Activated CD4-positive, alpha-beta T cell treated with anti-CD3 and anti-CD28 coated beads for 24 hours (primary cell): Measurements from ENCODE around the gene SLC1A1.
"Not testable (repeated sequence)": the region's sequence is repeated elsewhere in the genome, so short reads cannot be mapped to it uniquely, and the experiment has no call there.

Source experiments
- DNase-seq, 2 donors: peaks; one replicate each; pipeline ENCODE4 v3.0.0-alpha.2; 2020; ENCODE audit warnings: low read depth in 2 of 2

SLC1A1 gene

DNA sequence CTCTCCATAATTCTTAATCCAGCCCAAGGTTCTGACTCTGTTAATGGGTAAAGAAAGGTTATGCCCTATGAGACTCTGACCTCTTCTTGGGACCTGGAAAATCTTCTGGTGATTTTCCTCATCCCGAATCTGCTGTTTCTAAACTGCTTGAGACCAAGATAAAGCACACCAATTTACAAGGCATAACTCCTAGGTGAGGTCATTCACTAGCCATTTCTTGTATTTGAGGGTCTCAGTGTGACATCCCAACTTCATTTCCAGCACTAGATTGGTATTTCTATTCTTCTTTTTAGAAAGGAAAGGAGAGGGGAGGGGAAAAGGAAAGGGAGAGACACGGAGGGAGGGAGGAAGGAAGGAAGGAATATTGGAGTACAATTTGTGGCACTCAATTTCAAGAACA is 51.6 kb downstream of the SLC1A1 start:
- no peak for DNase-seq

DNA sequence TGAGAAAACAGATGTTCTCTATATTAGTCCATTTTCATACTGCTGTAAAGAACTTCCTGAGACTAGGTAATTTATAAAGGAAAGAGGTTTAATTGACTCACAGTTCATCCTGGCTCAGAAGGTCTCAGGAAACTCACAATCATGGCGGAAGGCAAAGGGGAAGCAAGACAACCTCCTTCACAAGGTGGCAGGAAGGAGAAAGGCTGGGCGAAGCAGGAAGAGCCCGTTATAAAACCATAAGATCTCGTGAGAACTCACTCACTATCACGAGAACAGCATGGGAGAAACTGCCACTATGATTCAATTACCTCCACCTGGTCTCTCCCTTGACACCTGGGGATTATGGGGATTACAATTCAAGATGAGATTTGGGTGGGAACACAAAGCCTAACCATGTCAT is 54.4 kb downstream of the SLC1A1 start:
- not testable (repeated sequence) for DNase-seq

DNA sequence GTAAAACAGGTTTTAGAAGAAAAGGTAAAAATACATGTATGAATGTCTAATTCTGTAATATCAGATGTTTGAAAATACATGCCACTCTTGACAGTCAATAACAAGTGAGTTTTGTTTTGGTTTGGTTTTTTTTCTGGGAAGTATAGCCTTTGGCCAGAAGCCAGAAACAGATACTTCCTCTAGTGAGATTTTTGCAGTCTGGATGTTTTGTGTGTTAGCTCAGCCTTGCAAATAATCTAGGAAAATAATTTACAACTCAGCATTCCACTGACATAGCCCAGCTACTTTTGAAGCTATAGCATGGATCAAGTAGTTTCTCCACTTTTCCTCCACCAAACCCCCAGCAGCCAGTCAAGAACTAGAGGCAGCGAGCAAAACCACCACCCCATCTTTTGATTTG is 56.7 kb downstream of the SLC1A1 start:
- no peak for DNase-seq

DNA sequence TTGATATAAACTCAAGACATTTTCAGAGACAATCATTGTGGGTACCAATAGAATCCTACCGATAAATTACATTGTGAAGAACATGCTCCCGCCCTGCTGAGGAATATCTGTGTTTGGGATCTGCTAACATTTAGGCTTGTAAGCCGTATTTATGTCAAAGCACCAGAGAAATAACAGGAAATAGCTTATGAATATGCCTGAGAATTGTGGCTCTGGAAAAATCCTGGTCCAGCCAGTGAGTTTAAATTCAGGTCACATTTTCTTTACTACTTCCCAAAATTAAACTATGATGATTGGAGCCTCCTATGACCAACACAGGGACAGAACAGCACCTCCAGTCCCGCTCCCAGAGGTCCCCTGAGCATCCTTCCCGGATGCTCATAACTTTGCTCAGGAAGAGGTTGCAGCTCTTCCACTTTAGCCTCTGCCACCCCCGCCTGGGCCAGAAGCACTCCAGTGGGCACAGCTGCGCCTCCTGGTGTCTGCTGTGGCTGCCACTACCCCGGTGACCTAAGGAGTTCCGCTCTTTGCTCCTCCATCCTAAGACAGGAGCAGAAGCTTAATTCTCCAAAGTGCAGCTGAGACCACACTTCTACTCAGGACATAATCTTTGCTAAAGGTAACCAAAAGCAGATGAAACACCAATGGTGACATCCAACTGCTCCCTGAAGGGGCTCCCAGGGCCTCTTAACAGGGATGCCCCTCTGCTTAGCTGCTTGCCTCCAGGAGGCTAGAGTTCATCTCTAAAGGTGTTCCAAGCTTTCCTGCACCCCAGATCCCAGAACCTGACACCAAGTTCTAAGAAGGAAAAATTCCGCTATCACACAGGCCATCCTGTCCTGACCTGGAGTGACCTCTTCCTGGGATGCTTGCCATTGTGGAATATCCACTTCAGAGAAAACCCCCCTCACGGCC is 58.8 kb downstream of the SLC1A1 start:
- no peak for DNase-seq

DNA sequence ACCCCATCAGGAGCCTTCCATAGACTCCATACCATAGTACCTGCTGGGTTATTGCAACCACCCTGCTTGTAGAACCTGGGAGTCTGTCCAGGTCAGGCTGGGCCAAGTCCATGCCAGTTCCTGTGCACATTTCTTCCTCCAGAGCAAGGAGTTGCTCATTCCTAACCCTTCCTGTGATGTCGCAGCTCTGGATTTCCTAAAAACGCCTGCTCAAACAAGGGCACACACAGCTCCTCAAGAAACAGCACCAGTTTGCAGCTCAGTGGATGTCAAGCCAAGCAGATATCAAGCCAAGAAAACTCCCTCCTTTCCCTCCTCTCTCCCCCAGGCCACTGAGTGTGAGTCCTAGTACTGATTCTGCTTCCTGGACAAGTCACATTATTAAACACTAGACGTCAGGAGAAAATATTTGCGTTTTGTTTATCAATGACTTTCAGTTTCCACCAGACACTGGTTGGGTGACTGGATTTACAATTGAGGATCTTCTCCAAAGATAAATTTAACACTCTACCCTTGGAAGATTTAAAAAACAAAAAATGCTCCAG is 59.6 kb downstream of the SLC1A1 start:
- DNase-seq: no peak

DNA sequence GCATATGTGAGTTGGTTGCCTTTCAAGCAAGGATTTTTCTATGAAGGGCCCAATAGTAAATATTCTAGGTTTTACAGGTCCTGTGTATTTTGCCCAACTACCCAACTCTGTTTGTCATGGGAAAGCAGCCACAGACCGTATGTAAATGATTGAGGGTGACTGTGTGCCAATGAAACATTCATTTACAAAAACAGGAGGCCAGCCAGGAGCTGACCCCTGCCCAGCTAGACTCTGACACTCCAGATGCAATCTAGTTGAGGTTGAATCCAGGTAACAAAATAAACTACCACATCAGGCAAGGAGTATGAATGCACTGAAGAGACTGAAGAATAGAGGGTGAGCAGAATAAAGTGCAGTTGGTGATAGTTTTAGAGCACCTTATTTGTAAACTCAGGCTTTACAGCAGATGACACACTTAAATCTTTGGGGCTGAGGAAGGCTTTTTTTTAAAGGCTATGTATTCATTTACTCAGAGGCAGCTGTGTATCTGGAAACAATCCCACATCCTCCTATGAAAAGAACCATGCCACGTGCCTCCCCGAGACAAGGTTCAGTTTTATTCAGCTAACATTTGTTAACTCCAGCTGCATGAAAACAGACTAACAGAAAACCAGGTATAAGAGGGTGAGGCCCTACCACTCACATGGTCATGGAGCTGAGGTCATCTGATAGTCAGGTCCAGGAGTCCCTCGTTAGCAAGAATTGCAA is 60.7 kb downstream of the SLC1A1 start:
- no peak for DNase-seq

DNA sequence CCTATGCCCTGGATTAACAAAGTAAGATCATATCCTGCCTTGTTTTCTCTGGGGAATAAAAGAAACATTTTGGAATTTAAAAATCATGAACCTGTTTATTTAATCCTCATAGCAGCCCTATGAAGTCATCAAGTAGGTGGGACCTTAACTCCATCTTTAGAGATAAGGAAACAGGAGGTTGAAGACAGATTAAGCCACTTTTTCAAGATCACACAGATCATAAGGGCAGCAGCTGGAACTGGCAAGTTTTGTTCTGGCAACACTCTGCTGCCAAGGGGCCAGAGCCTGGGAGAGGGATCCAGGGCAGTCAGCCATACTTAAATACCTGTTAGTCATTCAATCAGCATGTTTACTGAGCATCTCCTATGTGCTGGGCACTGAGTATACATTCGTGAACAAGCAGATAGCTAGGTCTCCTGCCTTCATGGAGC is 63.7 kb downstream of the SLC1A1 start:
- no peak for DNase-seq

DNA sequence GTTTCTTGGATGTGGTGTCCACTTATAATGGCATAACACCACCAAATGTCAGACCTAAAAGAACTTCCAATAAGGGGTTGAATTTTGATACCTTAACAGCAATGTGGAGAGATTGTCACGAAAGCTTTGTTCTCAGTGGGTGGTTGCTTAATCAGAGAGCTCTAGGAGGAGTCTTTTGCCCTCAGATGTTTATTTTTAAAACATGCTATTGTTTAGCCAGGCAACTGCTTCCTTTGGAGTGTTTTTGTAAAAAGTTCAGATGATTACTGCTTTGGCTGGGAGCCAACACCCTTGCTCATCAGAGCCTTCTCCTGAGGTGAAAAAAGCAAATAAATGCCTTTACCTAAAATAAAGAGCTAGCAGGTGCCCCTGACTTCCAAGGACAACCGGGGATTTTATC is 65.0 kb downstream of the SLC1A1 start:
- no peak for DNase-seq

DNA sequence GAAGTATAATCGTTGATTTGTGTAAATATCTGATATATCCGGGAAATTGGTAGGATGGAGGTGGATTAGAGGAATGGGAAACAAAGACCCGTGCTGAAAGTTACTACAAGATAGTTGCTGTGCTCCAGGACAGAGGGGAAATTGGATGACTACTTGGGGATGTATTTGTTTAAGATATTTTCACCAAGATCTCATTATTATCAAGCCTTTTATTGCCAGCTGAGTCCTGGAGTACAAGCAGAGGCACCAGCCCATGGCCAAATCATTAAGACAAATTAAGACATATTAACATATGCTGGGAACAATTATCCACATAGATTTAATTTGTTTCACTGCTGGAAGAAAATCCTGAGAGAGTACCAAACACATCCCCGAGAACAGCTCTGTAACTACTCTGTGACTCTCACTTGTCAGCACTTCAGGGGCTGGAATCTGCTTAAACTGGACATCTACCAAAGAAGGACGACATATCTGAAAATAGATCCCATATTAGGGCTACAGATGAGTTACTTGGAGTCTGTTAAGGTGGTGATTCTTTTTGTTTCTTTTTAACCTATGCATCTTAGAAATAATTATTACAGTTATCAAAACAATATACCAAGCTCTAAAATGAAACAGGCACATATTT is 68.2 kb downstream of the SLC1A1 start:
- no peak for DNase-seq

DNA sequence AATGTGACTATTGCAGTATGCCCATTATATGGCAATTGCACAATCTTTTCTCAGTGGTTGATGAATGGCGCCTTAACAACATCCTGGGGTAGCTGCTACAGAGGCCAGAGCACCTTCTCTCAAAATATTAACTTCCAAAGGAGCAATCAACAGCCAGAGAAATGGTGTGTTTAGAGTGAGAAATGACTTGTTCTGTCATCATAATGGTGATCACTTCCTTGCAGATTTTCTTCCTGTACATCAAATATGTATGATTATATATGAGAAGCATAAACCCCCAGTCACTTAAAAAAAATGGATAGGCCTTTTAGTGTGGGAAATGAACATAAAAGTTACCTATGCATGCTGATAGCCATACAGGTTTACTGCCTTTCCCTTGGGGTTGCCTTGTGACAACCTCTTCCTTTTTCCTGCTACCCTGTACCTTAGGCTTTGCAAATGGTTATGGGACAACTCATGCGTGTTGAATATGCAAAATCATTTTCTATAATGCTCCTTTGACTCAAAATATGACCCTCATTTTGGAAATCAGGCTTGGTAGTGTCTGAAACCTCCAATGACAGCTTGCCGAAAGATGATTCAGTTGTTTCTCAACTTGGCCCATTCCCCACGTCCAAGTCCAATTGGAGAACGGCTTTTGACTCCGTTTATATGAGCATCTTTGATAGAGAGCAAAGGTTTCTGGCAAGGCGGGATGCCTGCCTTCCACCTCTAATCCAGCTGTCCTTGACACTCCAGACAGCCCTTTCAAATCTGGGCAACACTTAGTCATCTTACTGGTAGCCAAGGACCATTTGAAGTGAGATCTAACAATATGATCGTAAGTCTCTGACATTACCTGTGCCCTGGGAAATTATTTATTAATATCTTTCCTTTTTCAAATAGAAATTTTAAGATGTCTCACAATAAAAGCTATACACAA is 69.3 kb downstream of the SLC1A1 start:
- no peak for DNase-seq

DNA sequence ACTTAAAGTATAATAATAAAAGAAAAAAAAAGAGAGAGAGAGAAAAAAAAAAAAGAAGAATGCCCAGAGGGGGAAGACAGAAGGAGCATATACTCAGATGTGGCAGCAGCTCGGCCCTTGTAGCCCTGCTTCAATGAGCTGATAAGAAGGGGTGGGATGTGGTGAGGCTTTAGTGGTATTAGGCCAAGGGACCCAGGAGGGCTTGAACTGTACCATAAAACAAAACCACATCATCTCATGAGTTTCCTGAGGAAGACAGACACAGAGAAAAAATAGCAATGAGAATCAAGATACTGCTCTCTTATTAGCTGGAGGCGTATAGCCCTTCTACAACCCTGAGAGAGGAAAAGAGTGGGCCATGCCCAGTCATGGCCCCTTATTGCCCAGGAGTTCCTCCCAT is 72.8 kb downstream of the SLC1A1 start:
- DNase-seq: no peak

DNA sequence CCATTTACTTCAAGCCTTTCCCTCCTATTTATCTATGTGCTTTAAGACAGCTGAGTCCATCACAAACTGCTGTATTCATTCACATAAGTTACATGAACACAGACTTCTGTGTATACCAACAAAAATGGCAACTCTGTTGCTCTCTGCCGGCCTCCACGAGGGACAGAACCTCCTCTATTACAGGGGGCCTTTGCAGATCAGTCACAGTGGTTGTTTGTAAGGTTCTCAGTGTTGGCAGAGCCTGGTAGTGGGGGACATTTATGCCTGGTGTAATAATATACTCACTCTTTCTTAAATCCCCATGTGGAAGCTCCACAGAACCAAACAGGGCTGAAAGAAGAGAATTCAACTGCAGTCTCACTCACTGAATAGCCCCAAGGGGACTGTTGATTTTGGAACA is 76.5 kb downstream of the SLC1A1 start:
- DNase-seq: no peak

DNA sequence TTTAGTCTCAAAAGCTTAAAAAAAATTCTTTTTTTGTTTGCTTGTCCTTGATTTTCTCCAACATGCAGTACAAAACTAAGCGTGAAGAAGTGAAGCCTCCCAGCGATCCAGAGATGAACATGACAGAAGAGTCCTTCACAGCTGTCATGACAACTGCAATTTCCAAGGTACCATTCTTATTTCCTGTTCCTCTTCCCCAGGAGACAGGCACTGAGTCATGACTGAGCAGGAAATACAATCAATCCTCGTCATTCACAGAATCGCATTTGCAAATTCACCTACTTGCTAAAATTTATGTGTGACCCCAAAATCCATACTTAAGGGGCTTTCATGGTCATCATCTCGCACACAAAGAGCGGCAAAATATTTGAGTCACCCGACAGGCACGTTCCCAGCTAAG is 77.3 kb downstream of the SLC1A1 start:
- DNase-seq: no peak

DNA sequence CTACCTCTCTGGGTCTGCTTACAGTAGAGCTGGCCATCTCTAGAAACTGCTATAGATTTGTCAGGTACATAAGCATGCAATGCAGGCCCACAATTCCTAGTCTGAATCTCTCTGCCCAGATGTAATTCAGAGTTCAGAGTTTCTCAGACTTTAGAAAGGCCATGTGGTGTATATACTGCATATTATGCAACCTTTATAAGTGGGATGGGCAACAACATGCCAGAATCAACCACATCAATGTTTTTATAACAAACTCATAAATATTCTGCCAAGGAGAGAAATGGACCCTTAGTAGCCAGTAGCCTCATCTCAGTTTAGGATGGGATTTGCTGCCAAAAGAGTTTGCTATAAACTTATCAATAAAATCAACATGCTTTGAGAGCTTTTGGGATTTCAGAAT is 78.8 kb downstream of the SLC1A1 start:
- DNase-seq: no peak

DNA sequence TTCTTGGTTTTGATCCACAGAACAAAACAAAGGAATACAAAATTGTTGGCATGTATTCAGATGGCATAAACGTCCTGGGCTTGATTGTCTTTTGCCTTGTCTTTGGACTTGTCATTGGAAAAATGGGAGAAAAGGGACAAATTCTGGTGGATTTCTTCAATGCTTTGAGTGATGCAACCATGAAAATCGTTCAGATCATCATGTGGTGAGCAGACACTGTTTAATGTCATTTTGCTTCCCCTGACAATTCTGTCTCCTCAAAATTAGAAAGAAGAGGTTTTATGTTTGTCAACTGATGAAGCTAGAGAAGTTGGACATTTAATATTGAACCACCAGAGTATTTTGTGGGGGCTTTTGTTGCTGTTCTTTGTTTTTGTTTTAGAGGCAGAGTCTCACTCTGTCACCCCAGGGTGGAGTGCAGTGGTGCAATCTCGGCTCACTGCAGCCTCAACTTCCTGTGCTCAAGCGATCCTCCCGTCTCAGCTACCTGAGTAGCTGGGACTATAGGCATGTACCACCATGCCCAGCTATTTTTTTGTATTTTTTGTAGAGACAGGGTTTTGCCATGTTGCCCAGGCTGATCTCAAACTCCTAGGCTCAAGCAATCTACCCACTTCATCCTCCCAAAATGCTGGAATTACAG is 82.0 kb downstream of the SLC1A1 start:
- no peak for DNase-seq

DNA sequence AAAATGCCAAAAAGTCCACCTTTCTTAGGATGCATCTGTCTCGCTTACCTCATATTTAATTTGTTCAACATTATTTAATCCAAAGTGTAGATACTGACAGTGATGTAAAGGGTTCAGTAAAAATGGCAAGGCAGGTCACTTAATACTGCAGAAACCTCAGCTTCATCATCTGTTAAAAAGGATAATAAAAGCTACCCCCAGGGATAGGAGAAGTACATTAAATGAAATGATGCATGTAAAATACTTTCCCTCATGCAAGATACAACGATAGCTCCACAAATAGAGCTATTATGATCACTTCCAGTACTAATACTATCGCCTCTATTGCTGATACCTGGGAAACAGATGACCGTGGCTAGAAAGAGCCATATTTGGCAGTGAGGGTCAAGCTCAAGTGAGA is 82.9 kb downstream of the SLC1A1 start:
- no peak for DNase-seq

DNA sequence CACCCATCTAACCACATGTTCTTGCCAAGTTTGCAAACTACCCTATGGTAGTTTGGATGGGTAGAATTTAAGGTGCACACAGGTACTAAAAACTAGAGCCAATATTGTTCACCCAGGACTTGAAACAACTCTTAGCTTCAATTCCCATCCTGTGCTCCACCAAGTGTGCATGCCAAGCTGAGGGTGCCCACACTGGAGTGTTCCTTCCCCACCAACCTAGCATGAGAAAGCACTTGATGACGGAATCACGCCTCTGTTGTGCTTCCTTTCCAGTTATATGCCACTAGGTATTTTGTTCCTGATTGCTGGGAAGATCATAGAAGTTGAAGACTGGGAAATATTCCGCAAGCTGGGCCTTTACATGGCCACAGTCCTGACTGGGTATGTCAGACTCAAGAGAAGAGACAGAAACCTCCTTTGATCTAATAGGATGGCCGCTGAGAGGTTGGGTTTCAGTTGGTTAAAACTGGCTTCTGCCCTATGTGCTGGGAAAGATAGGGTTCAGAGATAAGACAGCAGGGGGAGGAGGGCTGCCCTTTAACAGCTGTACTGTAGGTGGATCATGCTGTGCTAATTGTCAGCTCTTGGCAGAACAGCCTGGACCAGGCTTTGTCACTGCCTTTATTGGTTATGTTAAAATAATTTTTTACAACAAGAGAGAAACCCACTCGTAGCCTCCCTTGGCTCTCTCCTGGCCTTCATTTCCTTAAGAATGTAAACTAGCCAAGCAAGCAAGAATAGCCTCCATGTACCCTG is 83.5 kb downstream of the SLC1A1 start:
- no peak for DNase-seq

DNA sequence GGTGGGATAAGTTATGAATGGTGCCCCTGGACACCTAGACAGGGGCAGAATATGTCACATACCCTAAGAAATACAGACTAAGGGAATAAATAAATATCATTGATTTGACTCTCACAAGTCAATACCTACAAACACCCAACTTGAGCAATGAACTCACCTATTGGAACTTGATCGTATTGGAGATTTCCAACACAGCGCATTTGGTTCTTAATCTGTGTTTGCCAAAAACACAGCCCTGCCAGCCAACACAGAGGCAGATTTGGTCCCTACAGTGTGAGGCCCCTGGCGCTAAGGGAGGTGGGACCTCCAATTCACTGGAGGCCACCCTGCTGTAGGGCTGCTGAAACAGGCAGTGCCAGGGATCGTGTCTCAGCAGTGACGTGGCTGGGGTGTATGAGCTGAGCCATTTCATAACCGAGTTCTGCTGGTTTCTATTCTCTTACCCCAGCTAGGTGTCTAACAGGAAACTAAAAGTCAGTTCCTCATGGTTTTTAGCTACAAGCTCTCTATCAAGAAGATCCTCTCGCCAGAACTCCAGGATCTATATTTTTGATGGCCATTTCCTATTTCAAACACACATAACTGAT is 84.5 kb downstream of the SLC1A1 start:
- no peak for DNase-seq

DNA sequence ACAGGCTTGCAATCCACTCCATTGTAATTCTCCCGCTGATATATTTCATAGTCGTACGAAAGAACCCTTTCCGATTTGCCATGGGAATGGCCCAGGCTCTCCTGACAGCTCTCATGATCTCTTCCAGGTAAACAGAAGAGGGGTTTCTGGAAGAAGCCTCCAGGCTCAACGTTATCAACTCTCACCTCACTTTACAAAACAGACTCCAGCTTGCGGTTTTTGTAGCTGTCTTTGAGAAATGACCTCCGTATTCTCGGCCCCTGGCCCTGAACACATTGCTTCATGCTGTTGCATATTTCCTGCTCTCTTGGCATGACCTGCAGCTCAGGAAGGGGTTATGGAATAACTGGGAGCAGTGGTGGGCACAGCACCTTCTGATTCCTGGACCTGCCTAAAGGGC is 85.7 kb downstream of the SLC1A1 start:
- DNase-seq: no peak

DNA sequence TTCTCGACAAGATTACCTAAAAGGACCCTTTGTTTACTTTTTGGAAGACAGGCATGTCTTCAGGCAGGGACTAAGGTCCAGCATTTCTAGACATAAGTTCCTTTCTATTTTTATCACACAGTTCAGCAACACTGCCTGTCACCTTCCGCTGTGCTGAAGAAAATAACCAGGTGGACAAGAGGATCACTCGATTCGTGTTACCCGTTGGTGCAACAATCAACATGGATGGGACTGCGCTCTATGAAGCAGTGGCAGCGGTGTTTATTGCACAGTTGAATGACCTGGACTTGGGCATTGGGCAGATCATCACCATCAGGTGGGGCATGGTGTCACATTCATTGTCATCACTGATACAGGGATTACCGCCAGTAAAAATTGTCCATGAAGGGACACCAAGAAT is 86.2 kb downstream of the SLC1A1 start:
- no peak for DNase-seq
